A549 (cell line): ENCODE results near the gene TTLL13.

Experiments
- BCL3 ChIP-seq: fragments of >200 bp; sonication (Bioruptor Twin); formaldehyde crosslinking; IDR thresholded peaks from 3 replicates; pipeline ENCODE4 v1.6.1; 2016
- BHLHE40 ChIP-seq: IDR thresholded peaks from 2 replicates; pipeline ENCODE4 v1.6.1; 2012; ENCODE audit warnings: low read depth, low read length, inconsistent platforms
- CEBPB ChIP-seq, 2 experiments: fragments of >200 bp in 1 of 2; sonication (Bioruptor Twin) in 1 of 2; formaldehyde crosslinking in 1 of 2; IDR thresholded peaks; 2 replicates each; pipeline ENCODE4 v1.6.1; 2012 to 2016
- CTCF ChIP-seq: fragments of >200 bp; sonication (Bioruptor Twin); formaldehyde crosslinking; IDR thresholded peaks from 3 replicates; pipeline ENCODE4 v1.5.1; 2016
- EP300 ChIP-seq, 2 experiments: fragments of >200 bp; sonication (Bioruptor Twin); formaldehyde crosslinking; IDR thresholded peaks; 2 replicates in 1 of 2; 3 replicates in 1 of 2; pipeline ENCODE4 v1.6.1; 2016 to 2017
- ESRRA ChIP-seq: fragments of 150-350 bp; IDR thresholded peaks from 2 replicates; pipeline ENCODE4 v1.6.1; 2014; ENCODE audit warnings: mild to moderate bottlenecking, low read length, borderline replicate concordance
- FOXS1 ChIP-seq: fragments of 250-450 bp; sonication (Bioruptor Pico); IDR thresholded peaks from 2 replicates; pipeline ENCODE4 v1.5.0; 2020; ENCODE audit warnings: mild to moderate bottlenecking, moderate library complexity
- POLR2A ChIP-seq: IDR thresholded peaks from 2 replicates; pipeline ENCODE4 v1.6.1; 2012; ENCODE audit warnings: mild to moderate bottlenecking, low read length
- POLR2AphosphoS2 ChIP-seq: conservative IDR thresholded peaks from 2 replicates; pipeline ENCODE4 v1.6.1; 2012; ENCODE audit warnings: low read length, improper control_type of control experiment, inconsistent platforms
- RAD21 ChIP-seq, 2 experiments: fragments of >200 bp in 1 of 2; sonication (Bioruptor Twin) in 1 of 2; formaldehyde crosslinking in 1 of 2; IDR thresholded peaks in 1 of 2; conservative IDR thresholded peaks in 1 of 2; 2 replicates in 1 of 2; 3 replicates in 1 of 2; pipeline ENCODE4 v1.6.1; 2012 to 2018; ENCODE audit warnings: inconsistent platforms in 1 of 2
- RFX5 ChIP-seq: fragments of 450-650 bp; IDR thresholded peaks from 2 replicates; pipeline ENCODE4 v1.7.1; 2014; ENCODE audit warnings: antibody characterized with exemption, mild to moderate bottlenecking, moderate library complexity

- TF ChIP-seq CTCF, result peak; percentile 91
- no peak for TF ChIP-seq FOXS1 (CRISPR knock-in tag)
- no peak for TF ChIP-seq POLR2A
- no peak for TF ChIP-seq BCL3
- peak; percentile 97 to 99 for TF ChIP-seq RAD21 (conservative IDR thresholded peaks at IDR 0.05 in 1 of 2, IDR thresholded peaks at IDR 0.05 in 1 of 2)
- TF ChIP-seq ESRRA, result no peak
- no peak for TF ChIP-seq CEBPB (IDR thresholded peaks at IDR 0.05)
- no peak for TF ChIP-seq POLR2AphosphoS2
- no peak for TF ChIP-seq RFX5
- TF ChIP-seq EP300 (IDR thresholded peaks at IDR 0.05), result no peak
- no peak for TF ChIP-seq BHLHE40
Observed at GRCh38 chr15:90221246-90221900, 28.0 kb upstream of the TTLL13 start.
